Measurements from ENCODE around the gene RXFP4. TPM values are rescaled to one million over a fixed set of nuclear protein-coding genes. Genes with fewer than 3 reads are reported as not detected.

Gene RXFP4
- total RNA-seq, 1 donor from 2014 or later, result not detected

DNA sequence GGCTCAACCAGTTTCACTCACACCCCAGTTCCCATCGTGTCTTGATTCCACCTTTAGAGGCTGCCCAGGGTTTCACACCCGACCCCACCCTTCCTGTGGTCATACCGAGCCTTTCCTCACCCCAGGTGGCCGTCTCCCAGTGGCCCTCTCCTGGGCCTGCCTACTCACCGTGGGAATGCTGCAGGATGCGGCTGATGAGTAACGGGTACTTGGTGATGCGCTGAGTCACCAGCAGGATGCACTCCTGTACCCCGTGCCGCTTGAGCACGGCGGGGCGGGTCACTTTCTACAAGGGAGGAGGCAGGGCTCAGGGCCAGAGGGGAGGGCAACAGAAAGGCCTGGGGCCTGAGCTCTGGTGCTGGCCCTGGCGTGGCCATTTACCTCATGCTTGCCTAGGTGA lies 20.5 kb downstream of the RXFP4 start:
- Mint-ChIP-seq H3K27me3 (ENCODE audit: unreplicated experiment) (no peaks in the 10 kb centered on the region), H3K9me3 (ENCODE audit: unreplicated experiment) (no peaks in the 10 kb centered on the region), H3K4me1 (ENCODE audit: unreplicated experiment) (peaks cover 31% of the 10 kb centered on the region), H3K36me3 (ENCODE audit: unreplicated experiment) (peaks cover 70% of the 10 kb centered on the region), H3K27ac (ENCODE audit: unreplicated experiment) (peak overlapping the region; percentile 83), H3K4me3 (ENCODE audit: unreplicated experiment) (peak overlapping the region; percentile 29)
- DNase-seq (ENCODE audit: extremely low spot score, unreplicated experiment), result no peak
- TF ChIP-seq CTCF (IDR thresholded peaks at IDR 0.05), result peak; percentile 50

GRCh38 chr1:155962599-155963211 lies 21.3 kb downstream of the RXFP4 start:
- H3K4me3 Mint-ChIP-seq (ENCODE audit: unreplicated experiment), result no peak overlapping the region
- no peaks in the 10 kb centered on the region for H3K27me3 Mint-ChIP-seq (ENCODE audit: unreplicated experiment)
- H3K36me3 Mint-ChIP-seq (ENCODE audit: unreplicated experiment), result peaks cover 67% of the 10 kb centered on the region
- no peaks in the 10 kb centered on the region for H3K9me3 Mint-ChIP-seq (ENCODE audit: unreplicated experiment)
- DNase-seq (ENCODE audit: extremely low spot score, unreplicated experiment), result no peak
- TF ChIP-seq CTCF (IDR thresholded peaks at IDR 0.05), result no peak
- H3K27ac Mint-ChIP-seq (ENCODE audit: unreplicated experiment), result peak overlapping the region; percentile 83
- peaks cover 35% of the 10 kb centered on the region for H3K4me1 Mint-ChIP-seq (ENCODE audit: unreplicated experiment)

DNA sequence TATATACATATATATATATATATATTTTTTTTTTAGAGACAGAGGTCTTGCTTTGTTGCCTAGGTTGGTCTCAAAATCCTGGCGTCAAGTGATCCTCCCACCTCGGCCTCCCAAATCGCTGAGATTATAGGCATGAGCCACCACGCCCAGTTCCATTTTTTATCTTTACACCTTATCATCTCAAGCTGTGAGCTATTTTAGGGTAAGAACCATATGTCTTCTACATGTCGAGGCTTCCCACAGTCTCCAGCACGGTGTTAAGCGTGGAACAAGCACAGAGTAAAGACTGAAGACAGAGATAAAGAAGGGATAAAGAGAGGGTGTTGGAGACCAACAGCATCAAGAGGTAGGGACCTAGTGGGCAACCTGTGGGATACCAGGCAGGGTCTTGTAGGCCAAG lies 22.8 kb downstream of the RXFP4 start:
- Mint-ChIP-seq H3K4me3 (ENCODE audit: unreplicated experiment) (no peak overlapping the region), H3K9me3 (ENCODE audit: unreplicated experiment) (no peaks in the 10 kb centered on the region), H3K36me3 (ENCODE audit: unreplicated experiment) (peaks cover 67% of the 10 kb centered on the region), H3K27ac (ENCODE audit: unreplicated experiment) (no peak overlapping the region), H3K4me1 (ENCODE audit: unreplicated experiment) (peaks cover 48% of the 10 kb centered on the region), H3K27me3 (ENCODE audit: unreplicated experiment) (no peaks in the 10 kb centered on the region)
- TF ChIP-seq CTCF (IDR thresholded peaks at IDR 0.05), result no peak
- no peak for DNase-seq (ENCODE audit: extremely low spot score, unreplicated experiment)

- no peak for TF ChIP-seq CTCF (IDR thresholded peaks at IDR 0.05)
- Mint-ChIP-seq H3K4me3 (ENCODE audit: unreplicated experiment) (no peak overlapping the region), H3K4me1 (ENCODE audit: unreplicated experiment) (peaks cover 55% of the 10 kb centered on the region), H3K27ac (ENCODE audit: unreplicated experiment) (peak overlapping the region; percentile 62), H3K27me3 (ENCODE audit: unreplicated experiment) (no peaks in the 10 kb centered on the region), H3K36me3 (ENCODE audit: unreplicated experiment) (peaks cover 61% of the 10 kb centered on the region), H3K9me3 (ENCODE audit: unreplicated experiment) (no peaks in the 10 kb centered on the region)
- DNase-seq (ENCODE audit: extremely low spot score, unreplicated experiment), result no peak
Measured at GRCh38 chr1:155966135-155966534, 24.7 kb downstream of the RXFP4 start.

GRCh38 chr1:155966750-155967149 lies 25.3 kb downstream of the RXFP4 start:
- no peak overlapping the region for H3K27ac Mint-ChIP-seq (ENCODE audit: unreplicated experiment)
- TF ChIP-seq CTCF (IDR thresholded peaks at IDR 0.05), result no peak
- H3K4me1 Mint-ChIP-seq (ENCODE audit: unreplicated experiment), result peaks cover 54% of the 10 kb centered on the region
- H3K36me3 Mint-ChIP-seq (ENCODE audit: unreplicated experiment), result peaks cover 56% of the 10 kb centered on the region
- no peak overlapping the region for H3K4me3 Mint-ChIP-seq (ENCODE audit: unreplicated experiment)
- H3K27me3 Mint-ChIP-seq (ENCODE audit: unreplicated experiment), result no peaks in the 10 kb centered on the region
- DNase-seq (ENCODE audit: extremely low spot score, unreplicated experiment), result no peak
- H3K9me3 Mint-ChIP-seq (ENCODE audit: unreplicated experiment), result no peaks in the 10 kb centered on the region

Measured in osteocyte (in vitro differentiated cells).